ENCODE data around the gene SLC1A1.
"Not testable (repeated sequence)": the region's sequence is repeated elsewhere in the genome, so short reads cannot be mapped to it uniquely, and the experiment has no call there.

The SLC1A1 gene

DNA sequence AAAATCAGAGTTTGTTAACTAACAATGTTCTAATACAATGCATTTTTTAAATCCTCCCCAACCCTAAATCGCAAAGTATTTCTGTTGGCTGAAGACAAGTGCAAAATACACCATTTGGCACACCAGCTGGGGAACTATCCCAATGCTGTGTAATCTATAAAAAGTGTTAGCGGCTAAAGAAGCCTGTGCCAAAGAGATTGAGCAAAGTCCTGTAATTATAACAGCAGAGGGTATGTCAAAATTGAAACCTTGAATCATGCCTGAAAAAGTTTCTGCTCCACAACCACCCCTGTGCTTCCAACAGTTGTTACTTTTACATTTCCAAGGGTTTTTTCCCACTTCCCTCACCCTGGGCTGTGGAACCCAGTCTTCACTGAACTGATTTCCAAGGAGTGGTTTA, 88.7 kb downstream of the SLC1A1 start:
- no peak for DNase-seq (ENCODE audit: low read depth in 2 of 2)

DNA sequence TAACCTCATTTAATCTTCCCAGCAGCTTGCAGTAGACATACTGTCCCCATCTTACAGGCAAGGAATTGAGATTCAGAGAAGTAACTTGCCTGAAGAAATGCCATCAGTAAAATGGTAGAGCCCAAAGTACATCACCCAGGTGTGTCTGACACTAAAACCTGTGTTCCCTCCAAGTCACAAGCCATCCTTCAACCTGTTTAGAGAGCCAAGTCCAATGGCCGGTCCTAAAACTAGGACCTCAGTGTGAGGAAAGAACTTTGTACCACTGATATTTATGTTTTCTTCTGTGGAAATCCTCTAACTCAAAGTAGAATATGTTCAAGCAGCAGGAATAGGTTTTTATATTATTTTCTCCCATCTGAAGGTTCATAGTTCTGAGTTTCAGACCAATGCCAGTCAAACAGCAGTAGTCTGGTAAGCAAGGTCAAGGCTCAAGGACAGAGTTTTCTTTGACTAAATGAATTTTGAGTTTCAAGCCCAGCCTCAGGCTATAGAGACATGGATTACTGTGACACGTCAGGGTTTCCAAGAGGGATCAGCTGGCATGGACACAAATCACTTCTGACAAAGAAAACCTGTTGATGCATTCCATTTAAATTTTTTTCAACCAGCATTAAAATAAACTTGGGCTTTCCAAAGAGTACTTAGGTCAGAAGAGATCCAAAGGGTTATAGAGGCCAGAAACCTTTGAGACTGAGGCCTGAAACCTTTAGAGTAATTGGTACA, 90.9 kb downstream of the SLC1A1 start:
- DNase-seq (ENCODE audit: low read depth in 2 of 2): no peak

DNA sequence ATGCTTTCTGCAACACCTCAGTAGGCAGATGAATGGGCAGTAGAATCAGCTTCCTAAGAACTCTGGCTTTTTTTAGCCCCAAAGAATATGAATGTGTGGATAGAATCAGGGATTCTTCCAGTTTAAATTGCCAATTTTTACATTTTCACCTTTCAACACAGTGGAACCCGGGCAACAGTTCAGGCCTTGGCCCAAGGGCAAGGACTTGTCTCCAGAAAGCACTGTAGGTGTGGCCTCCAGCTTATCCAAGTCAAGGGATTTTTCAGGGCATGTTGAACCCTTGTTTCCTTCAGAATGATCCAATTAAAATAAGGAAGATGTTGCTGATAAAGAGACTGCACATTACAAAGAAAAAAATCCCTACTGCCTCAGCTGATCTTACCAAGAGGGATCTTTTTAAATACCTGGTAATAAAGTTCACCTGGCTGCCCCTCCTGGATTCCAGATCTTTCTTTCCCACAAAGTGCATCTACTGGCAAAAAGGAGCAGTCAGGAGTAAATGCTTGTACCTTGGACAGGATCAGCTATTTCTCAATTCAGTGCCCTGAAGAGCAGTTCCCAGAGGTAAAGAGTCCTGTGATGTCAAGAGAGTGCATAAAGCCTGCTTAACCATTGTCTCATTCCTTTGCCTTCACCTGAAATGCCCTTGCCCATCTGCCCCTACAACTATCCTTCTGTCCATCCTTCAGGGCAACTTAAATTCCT, 91.7 kb downstream of the SLC1A1 start:
- no peak for DNase-seq (ENCODE audit: low read depth in 2 of 2)

DNA sequence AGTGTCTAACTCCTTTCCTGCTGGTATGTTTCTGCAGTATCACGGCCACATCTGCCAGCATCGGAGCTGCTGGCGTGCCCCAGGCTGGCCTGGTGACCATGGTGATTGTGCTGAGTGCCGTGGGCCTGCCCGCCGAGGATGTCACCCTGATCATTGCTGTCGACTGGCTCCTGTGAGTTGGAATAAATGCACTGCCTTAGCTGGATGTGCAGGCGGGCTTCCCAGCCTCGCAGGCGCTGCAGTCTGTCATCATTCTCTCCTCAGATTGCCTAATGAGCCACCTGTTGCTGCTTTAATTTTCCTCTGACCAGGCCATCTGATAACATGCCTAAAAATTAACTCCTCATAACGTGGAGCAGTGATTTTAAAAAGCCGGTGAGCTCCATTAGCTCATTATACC, 92.7 kb downstream of the SLC1A1 start:
- no peak for DNase-seq (ENCODE audit: low read depth in 2 of 2)

DNA sequence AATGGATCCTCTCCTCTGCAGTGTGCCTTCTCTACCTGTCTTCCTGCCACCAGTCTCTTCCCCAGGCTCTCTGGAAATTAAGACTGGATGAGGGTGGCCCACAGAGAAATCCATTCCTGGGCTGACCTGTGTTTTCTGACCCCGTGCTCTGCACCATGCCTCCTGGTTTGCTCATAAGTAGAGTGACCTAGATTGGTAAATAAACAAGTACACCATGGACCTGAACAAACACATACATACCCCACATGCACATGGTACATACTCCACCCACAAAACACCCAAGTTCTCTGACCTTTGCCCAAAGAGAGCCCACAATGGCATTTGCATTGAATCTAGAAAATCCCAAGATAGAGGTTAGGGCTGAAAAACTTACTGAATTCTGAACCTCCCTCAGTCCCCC, 94.4 kb downstream of the SLC1A1 start:
- DNase-seq (ENCODE audit: low read depth in 2 of 2): no peak

DNA sequence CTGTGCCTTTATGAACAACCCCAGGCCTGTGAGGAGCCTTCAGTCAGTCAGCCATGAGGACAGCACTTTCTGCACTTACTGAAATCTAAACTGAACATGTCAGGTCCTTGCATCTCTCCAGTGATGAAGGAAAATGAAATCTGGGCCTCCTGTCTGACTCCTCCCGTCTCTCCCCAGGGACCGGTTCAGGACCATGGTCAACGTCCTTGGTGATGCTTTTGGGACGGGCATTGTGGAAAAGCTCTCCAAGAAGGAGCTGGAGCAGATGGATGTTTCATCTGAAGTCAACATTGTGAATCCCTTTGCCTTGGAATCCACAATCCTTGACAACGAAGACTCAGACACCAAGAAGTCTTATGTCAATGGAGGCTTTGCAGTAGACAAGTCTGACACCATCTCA, 94.9 kb downstream of the SLC1A1 start:
- no peak for DNase-seq (ENCODE audit: low read depth in 2 of 2)

DNA sequence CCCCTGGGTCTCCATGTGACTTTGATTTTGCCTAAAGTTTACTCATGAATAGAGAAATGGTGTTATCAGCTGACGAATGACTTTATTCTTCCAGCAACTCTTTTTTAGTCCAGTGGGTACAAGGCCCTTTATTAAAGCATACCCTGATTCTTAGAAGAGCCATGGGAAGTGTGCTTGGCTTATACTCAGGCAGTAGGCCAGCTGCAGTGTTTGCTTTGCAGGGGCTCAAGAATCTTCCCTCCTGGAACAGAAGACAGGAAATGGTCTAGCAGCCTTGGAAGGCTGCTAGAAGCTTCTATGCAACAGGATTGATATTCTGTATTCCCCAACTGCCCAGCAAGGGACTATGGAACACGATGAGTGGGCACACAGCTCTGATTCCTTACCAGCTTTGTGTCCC, 98.5 kb downstream of the SLC1A1 start:
- no peak for DNase-seq (ENCODE audit: low read depth in 2 of 2)

DNA sequence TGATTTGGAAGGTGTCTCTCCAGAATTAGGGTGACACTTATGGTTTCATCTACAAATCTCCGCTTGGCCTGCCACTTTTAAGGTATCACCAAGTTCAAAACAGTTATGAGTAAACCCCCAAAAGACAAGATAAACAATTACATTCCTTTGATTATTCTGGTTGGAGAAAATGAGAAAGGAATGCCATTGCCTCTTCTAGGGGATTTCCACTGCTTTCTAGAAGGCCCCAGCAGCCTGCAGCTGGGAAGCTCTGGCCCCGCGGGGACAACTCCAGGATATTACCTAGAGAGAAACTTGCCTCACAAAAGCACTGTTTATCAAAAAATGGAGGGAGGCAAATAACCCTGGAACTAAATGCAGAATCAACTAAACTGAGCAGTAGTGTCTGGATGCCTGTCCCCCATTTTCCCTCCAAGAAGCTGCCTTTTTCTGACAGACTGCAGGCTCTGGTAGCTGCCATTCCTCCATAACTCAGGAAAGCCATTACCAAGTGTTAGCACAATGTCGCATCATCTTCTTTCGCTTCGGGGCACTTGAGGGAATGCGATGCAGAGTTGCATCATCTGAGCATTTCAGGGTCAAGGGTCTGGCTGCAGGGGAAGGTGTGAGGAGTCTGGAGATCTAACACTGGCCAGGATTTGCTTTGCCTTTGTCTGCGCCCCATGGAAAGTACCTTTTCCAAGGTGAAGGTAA, 100.3 kb downstream of the SLC1A1 start:
- DNase-seq (ENCODE audit: low read depth in 2 of 2): no peak

DNA sequence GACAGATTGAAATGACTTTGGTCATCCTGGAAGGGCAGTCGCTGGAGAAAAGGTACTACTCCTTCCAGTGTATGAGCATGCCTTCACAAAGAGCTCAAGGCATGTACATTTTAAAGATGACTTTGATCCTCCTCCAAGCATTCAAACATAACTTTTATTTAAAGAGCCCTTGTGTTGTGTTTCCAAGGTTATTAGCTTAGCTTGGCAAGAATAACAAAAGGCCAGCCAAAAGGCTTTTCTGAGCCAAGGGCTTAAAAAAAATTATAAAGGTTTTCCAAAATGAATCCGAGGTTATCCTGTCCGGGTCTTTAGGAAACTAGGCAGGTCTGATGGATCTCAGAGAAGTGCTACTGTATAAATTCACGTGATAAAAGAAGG, 100.8 kb downstream of the SLC1A1 start:
- DNase-seq (ENCODE audit: low read depth in 2 of 2): no peak

DNA sequence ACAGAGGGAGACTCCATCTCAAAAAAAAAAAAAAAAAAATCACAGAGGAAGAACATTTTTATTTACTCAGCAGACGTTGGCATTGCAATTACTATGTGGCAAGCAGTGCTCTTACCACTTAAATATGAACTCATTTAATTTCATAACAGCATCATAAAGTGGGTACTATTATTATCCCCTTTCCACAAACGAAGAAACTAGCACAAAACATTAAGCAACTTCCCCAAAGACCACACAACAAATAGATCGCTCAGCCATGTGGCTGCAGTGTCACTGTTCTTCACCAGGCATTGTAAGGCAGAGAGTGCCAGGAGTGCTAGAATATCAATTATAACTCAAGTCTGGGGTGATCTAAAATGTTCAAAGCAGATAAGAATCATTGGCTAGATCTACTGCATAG, 102.0 kb downstream of the SLC1A1 start:
- no peak for DNase-seq (ENCODE audit: low read depth in 2 of 2)

DNA sequence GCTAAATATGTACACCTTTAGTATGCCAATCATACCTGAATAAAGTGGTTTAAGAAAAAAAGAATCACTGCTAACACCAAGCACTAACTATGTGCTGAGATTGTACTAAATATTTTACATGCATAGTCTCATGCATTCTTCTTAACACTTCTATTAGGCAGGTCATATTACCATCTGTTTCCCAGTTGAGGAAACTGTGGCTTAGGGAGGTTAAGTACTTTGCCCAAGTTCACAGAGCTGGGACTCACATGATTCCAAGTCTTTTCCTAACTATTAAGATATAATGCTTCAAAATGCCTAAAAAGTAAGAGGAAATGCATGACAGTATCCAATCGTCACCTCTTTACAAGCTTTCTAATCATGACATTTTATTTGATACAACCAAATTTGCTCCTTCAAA, 102.6 kb downstream of the SLC1A1 start:
- no peak for DNase-seq (ENCODE audit: low read depth in 2 of 2)

DNA sequence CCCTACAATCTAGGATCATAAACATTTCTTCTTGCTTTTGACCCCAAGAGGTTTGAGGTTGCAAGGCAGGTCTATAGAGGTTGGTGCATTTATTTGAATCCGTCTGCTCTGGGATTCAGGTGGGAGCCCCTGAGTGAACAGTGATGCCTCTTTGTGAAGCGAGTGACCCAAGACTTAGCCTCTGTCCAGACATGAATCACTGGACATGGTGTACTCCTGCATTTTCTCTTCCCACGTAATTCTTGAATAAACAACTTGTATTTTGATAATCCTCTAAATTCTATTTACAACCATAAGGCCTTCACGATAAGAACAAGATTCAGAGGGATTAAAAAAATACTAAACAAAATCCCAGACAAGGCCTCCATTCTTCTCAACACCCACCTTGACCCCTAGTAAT, 104.3 kb downstream of the SLC1A1 start:
- DNase-seq (ENCODE audit: low read depth in 2 of 2): no peak

DNA sequence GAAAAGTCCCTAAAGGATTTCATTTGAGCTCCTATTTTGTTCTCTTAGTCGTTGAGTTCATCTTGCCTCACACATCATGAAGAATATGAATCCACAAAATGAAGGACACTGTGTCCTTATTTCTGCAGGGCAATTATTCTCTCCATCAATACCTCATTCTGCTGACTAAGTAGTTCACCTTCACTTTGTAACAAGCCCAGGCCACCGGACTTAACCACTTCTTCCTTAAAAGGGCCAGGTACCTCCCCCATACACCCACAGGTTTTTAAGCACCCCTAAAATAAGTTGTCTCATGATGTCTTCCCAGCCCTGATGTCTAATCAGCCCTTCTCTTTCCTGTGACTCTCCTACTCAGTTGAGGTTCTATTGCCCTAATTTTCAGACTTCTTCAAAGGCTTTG, 104.7 kb downstream of the SLC1A1 start:
- no peak for DNase-seq (ENCODE audit: low read depth in 2 of 2)

DNA sequence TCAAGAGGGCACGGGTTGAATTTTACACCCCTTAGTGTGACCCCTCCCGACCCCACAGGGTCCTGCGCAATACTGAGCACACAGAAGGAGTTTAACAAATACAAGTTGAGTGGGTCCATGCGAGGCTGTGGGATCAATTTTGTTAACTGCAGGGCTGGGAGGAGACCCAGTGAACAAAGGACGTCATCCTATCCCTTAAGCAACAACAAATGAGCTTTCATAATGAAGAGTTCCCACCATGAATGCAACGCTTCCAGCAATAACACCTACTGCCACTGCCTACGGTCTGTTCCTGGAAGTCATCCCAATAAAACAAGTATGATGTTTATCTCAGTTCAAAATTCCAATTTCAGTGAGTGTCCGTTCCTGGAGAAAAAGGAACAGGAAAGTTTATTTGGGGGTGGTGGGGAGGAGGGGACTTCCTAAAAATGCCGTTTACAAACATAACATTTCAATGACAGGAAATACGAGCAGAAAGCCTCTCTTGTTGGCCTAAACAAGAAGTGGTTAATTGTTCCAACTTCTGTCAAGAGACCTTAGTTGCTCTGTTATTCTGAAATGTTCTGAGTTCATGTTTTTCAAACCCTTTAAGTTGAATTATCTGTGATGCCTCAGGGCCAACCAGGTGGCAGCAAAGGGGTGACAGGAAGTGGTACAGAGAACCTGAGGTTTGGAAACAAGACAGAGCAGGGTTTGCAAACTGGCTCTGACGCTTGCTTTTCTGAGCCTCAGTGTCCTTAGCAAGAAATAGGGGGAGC, 106.1 kb downstream of the SLC1A1 start:
- peak; percentile 6 to 7 for DNase-seq (ENCODE audit: low read depth in 2 of 2)

DNA sequence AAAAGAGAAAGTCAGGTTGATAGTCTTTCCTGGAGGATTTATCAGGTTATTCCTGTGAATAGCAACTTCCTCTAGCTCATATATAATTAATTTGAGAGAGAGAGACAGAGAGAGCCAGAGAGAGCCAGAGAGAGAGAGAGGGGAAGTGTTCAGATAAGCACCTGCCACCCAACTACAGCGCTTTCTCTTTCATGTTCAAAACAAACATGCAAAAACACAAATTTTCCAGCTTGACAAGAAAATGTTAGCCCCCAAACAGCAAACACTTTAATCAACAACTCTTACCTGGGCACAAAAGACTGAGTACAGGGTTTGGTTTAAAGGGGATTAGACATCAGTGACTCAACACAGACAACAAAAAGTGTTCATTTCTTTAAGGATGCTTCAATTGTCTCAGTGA, 110.1 kb downstream of the SLC1A1 start:
- no peak for DNase-seq (ENCODE audit: low read depth in 2 of 2)

DNA sequence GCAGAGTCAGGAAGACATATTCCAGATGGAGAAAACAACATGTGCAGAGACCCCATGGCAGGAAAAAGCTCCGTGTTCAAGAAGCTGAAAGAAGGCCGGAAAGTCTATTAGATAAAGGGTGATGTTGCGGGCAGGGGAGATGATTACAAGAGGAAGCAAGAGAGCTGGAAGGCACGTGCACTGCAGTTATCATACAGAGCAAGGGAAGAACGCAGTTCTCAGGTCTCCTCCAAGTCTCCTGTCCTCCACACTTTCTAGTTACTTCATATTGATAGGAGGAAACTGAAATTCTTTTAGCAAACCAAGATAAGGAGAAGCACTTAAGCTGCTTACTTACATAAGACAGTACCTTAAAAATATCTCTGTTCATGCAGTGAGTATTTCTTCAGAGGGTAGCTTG, 113.6 kb downstream of the SLC1A1 start:
- no peak for DNase-seq (ENCODE audit: low read depth in 2 of 2)

DNA sequence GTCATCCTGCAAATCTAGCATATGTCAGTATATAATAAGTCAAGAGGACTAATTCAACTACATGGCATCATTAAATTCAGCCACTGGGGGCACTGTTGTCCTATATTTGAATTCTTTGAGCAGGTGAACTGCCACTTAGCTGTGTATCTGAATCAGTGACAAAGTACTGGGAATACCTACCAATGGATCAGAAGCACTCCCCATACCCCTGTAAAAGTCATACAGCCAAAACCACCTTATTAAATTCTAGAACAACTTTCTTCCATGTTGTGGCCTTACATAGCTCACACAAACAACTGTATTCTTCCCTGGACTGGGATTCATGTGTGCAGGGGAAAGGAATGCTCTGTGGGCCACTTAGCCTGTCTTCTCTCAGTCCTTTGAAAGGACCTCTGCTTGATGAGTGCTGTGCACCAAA, 114.4 kb downstream of the SLC1A1 start:
- DNase-seq (ENCODE audit: low read depth in 2 of 2): peak; percentile 35 to 48

DNA sequence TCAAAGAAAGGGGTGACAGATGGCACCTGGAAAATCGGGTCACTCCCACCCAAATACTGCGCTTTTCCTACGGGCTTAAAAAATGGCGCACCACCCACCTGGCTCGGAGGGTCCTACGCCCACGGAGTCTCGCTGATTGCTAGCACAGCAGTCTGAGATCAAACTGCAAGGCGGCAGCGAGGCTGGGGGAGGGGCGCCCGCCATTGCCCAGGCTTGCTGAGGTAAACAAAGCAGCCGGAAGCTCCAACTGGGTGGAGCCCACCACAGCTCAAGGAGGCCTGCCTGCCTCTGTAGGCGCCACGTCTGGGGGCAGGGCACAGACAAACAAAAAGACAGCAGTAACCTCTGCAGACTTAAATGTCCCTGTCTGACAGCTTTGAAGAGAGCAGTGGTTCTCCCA, 115.8 kb downstream of the SLC1A1 start:
- DNase-seq (ENCODE audit: low read depth in 2 of 2): not testable (repeated sequence)

DNA sequence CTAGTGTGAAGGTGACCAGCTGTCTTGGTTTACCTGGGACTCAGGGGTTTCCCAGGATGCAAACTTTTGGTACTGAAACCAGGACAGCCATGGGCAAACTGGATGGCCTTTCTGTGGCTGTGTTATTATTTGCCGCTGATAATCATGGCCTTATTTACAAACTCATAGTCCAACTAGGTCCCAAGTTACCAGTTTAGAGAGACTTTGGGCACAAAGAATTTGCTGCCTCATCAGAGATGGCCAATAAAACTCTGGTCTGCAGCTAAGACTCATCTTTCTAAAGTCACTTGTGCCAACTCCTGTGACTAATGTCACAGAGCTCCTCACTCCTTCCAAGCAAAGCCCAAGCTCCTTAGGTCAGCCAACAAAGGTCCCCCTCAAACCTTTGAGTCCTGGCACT, 124.4 kb downstream of the SLC1A1 start:
- DNase-seq (ENCODE audit: low read depth in 2 of 2): no peak

DNA sequence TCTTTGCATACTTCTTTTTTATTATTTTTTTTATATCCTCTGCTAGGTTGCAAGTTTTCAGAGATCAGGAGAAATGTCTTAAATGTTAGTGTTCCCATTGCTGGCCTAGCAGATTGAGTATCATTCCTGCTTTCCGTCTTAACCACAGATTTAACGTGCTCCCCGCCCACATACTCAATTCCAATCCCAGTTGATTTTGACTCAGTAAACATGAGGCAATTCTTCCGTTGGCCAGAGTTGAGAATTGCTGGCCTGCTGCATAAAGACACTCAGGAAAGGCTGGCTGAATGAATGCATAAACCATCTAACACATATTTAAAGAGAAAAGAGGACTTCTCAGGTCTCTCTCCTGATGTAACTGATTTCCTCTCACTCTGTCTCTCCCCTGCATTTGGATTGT, 125.0 kb downstream of the SLC1A1 start:
- no peak for DNase-seq (ENCODE audit: low read depth in 2 of 2)

DNA sequence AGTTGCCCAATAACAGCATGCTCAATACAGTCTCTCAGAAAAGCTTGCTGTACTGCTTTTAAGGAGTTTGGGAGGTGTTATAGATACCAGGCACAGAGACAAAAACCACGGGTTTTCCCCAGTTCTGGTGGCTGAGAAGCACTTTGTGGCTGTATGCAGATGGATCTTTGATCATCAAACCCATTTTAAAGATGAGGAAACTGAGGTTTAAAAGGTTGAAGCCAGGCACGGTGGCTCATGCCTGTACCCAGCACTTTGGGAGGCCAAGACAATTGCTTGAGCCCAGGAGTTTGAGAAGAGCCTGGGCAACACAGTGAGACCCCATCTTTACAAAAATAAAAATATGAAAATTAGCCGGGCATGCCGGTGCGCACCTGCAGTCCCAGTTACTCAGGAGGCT, 125.5 kb downstream of the SLC1A1 start:
- no peak for DNase-seq (ENCODE audit: low read depth in 2 of 2)

DNA sequence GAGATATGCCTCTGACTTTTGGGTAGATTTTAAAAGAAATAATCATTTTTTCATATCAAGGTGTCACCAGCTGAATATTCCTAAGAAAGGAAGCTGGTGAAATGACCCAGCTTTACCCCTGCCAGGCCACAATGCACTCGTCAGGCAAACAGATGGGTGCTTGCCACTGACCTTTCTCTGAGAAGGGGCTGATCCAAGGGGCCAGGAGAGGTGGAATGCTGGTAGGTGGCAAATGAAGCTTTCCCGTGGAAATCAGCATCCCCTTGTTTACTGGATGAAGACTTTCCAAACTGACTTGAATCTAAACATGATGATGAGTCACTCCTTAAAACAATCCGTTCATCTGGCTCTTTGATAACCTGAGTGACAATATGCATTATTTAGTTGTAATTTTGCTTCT, 127.5 kb downstream of the SLC1A1 start:
- no peak for DNase-seq (ENCODE audit: low read depth in 2 of 2)

Measured in activated CD8-positive, alpha-beta memory T cell treated with anti-CD3 and anti-CD28 coated beads for 4 hours (primary cell).